GM19397 (cell line): Measurements from ENCODE around the gene FAAP20.
"Not testable (repeated sequence)": the region's sequence is repeated elsewhere in the genome, so short reads cannot be mapped to it uniquely, and the experiment has no call there.

Experiments used
- ATAC-seq: cut with Tn5 transposase; IDR thresholded peaks from one replicate; pipeline ENCODE4 v1.9.1; 2021; ENCODE audit warnings: mild to moderate bottlenecking, moderate library complexity; ENCODE audit not compliant: unreplicated experiment

FAAP20 gene

DNA sequence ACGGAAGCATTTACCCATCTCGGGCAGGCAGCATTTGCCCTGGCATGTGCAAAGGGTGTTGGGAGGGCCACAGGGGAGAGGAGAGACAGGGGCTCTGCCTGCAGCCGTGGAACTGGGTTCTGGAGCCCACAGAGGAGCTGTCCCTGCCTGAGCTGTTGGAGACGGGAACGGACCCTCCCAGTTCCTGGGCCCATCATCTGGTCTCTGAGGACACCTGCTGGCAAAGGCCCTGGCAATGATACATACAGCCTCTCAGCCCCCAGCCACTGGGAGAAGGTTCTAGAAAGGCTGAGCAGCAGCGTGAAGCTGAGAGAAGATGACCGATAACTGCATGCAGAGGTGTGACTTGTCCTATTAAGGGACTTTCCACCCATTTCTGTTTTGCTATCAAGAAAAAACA is 31.4 kb downstream of the FAAP20 start:
- ATAC-seq: no peak

DNA sequence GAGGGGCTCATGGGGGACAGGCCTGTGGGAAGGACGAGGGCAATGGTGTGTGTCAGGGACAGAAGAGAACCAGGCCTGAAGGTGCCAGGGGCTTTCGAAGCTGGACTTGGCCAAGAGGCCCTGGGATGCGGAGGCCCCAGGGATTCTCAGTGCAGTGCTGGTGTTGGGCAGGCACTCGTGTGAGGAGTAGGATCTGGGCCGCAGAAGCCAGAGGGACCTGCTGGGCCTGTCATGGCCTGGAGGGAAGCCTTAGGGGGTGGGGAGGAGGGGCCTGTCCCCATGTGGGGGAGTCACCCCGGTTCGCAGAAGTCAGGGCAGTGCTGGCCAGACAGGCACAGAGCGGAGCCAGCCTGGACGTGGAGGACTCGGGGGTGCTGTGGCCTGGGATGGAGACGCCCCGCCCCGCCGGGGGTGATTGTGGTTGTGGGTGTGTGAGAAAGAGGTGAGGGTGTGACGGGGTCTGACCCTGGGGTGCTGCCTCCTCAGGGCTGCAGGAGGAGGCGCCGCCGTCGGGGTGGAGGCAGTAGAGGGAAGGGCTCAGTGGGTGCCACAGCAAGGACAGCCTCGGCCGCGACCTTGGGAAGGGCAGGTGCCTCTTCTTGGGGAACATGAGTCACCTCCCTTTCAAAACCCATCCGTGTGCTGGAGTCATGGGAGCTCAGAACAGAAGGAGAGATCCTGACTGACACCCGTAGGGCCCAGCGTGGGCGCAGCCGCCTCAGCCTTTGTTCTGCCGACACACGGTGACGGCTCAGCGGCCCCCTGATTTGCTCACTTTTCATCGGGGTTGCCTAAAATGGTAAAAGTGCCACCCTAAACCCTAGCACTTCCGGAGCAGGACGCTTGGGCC is 33.9 kb downstream of the FAAP20 start:
- no peak for ATAC-seq

DNA sequence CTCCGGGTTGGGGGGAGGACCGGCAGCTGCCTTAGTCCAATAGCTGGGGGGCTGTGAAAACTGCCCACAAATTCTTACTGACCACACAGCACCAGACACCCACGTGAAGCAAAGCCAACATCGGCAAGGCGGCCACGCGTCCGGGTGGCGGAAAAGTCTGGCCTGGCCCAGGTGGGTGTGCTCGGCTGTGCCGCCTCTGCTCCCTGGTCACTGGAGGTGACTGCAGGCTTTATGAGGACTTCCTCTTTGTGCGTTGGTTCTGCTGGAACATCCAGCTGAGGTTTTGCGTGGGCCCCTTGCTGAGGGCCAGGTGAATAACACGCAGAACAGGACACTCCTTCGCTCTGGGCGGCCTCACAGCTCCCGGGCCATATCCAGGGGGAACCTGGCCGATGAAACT is 35.4 kb downstream of the FAAP20 start:
- no peak for ATAC-seq

DNA sequence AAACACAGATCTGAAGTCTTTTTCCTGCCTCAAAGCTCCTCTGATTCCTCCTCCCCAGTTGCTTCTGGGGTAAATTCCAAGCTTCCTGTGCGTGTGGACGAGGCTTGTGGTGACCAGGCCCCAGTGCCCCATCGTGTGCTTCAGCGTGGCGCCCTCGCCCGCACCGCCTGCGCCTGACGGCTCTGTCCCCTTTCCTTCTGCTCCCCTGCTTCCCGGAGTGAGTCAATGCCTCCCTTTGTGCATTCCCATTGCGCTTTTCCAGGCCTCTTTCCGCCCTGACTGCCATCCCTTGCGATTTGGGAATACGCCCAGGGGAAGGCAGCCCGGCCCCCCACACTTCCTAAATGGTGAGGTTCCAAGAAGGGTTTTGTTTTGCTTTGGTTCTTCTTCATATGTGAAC is 36.3 kb downstream of the FAAP20 start:
- ATAC-seq: no peak

DNA sequence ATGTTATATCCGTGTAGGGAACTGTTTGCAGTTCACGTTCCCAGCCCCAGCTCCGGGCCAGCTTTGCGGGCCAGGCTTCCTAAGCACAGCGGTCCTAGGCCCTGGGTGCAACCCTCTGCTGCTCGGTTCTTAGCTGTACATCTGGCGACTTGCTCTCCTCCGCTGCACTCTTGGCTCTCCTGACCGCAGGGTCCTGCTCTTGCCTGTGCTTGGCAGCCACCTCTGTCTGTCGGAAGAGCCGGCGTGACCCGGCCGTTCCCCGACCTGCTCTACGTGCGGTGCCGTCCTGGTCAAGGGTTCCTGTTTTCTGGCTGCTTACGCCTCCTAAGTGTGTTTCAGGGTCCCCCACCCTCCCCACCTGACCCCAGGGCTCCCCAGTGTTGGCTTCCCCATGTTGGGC is 36.7 kb downstream of the FAAP20 start:
- no peak for ATAC-seq

DNA sequence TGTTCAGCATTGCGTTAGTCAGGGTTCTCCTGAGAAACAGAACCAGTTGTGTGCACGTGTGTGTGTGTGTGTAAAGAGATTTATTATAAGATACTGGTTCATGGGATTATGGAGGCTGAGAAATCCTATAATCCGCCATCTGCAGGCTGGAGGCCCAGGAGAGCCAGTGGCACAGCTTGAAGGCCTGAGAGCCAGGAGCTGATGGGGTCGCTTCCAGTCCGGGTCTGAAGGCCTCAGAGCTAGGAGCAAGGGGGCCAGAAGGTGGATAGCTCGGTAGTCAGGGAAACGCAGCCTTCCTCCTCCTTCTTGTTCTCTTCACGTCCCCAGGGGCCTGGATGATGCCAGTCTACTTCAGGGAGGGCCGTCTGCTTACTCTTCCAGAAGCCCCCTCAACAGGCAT is 37.7 kb downstream of the FAAP20 start:
- no peak for ATAC-seq

DNA sequence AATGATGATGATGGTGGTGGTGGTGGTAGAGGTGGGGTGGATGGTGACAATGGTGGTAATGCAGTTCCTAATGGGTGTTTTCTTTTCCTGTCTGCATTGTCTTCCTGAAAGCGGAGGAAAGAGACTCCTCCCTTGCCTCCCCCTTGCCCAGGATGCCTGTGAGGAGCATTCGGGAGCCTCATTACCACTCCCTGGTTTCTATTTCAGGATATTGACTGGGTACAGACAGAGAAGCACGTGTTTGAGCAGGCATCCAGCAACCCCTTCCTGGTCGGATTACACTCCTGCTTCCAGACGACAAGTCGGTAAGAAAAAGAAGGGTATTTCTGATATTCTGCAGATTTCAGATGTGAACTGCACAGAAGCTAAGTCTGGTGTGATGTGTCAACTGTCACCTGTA is 38.8 kb downstream of the FAAP20 start:
- no peak for ATAC-seq

DNA sequence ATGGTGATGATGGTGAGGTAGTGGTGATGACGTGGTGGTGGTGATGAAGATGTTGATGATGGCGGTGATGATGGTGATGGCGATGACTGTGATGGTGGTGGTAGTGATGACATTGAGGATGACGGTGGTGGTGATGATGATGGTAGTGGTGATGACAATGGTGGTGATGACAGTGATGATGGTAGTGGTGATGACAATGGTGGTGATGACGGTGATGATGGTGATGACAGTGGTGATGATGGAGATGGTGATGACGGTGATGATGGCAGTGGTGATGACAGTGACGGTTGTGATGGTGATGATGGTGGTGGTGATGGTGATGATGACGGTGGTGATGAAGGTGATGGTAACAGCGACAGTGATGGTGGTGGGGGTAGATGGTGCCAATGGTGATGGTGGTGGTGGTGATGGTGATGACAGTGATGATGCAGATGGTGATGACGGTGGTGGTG is 39.4 kb downstream of the FAAP20 start:
- no peak for ATAC-seq

DNA sequence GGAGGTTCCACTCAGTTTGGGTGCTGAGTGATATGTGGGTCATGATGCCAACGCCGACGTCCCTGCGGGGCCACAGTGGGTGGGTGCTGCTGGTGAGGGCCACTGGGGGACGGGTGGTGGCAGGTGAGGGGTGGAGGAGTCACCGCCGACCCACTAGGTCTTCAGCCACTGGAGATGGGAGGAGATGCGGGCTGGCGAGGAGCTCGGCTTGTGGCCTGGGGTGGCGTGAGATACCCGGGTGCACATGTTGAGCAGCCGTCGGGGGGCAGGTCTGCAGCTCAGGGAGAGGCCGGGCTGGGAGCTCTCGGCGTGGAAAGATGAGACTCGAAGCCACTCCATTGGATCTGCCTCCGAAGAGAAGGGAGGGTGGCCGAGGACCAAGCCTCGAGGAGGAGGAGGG is 40.5 kb downstream of the FAAP20 start:
- ATAC-seq: no peak

DNA sequence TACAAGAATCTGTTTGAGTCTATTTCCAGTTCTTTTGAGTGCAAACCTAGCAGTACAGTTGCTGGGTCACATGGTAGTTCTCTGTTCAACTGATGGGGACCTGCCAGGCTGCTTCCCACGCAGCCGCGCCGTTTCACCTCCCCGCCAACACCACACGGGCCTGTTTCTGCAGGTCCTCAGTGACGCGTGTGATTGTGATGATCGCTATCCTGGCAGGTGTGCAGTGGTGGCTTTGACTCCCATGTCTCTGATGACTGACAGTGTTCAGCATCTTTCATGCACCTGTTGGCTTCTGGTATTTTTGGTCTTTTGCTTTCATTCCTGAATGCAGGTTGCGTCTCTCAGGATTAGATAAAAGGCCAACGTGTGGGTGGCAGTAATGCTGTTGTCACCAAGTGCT is 41.6 kb downstream of the FAAP20 start:
- ATAC-seq: no peak

DNA sequence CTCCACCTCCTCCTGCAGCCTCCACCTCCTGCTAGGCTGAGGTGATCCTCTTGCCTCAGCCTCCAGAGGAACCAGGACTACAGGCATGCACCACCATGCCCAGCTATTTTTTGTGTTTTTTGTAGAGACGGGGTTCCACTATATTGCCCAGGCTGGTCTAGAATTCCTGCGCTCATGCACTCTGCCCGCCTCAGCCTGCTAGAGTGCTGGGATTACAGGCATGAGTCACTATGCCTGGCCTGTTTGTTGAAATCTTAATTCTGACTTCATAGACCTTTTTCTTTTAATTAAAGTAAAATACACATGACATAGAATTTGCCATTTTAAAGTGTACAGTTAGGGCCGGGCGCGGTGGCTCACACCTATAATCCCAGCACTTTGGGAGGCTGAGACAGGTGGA is 42.7 kb downstream of the FAAP20 start:
- ATAC-seq: no peak

DNA sequence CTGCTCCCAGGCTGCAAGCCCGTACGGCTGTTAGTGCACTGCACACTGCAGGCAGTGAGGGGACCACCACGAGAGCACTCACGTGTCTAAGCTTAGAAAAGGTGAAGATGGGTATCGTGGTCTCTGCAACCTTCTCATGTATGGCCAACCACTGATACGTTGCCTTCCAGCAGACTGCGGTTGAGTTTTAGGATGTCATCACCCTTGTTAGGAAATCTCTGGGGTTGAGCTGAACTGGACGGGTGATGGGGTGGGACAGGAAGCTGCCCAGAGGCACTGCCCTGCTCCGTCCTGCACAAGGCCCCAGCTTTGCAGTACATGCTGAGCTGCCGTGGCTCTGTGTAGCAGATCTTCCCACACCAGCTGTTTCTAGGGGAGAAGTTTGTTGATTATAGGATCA is 43.3 kb downstream of the FAAP20 start:
- ATAC-seq: no peak

DNA sequence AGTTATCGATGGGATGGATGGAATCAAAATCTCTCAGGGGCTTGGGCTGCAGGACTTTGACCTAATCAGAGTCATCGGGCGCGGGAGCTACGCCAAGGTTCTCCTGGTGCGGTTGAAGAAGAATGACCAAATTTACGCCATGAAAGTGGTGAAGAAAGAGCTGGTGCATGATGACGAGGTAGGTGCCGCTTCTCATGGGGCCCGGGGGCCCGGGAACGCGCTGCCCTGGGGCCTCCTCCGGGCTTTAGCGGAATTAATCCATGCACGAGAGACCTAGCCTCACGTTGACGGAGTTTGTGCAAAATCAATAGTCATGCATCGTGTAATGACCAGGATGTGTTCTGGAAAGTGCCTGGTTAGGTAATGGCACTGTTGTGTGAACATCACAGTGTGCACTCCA is 43.8 kb downstream of the FAAP20 start:
- ATAC-seq: no peak

DNA sequence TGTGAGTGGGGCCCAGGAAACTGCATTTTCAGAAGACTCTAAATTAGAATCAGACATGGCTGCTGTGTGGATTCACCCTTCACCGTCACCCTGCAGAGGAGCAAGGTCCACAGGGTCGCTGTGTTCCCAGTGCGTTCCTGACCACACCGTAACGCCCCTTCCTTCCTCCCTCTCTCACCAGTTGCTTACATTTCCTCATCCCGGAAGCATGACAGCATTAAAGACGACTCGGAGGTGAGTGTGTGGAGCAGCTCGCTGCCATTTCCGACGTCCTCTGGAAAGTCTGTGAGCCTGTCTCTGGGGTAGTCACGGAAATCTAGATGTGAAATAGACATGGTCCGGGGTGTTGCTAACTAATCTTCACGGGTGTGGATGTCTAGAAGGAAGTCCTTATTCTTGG is 45.9 kb downstream of the FAAP20 start:
- no peak for ATAC-seq

DNA sequence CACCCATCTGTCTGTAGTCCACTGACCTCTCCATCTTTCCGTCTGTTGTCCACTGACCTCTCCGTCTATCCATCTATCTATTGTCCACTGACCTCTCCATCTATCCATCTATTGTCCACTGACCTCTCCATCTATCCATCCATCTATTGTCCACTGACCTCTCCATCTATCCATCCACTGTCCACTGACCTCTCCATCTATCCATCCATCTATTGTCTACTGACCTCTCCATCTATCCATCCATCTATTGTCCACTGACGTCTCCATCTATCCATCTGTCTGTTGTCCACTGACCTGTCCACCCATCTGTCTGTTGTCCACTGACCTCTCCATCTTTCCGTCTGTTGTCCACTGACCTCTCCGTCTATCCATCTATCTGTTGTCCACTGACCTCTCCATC is 46.7 kb downstream of the FAAP20 start:
- not testable (repeated sequence) for ATAC-seq

DNA sequence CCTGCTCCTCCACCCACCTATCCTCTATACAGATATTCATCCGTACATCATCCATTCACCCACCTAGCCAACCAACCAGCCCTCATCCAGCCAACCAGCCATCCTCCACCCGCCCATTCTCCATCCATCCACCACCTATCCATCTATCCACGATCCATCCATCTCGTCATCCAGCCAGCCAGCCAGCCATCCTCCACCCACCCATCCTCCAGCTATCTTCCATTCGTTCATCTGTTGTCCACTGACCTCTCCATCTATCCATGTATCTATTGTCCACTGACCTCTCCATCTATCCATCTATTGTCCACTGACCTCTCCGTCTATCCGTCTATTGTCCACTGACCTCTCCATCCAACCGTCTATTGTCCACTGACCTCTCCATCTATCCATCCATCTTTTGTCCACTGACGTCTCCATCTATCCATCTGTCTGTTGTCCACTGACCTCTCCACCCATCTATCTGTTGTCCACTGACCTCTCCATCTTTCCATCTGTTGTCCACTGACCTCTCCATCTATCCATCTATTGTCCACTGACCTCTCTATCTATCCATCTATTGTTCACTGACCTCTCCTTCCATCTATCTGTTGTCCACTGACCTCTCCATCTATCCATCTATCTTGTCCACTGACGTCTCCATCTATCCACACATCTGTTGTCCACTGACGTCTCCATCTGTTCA is 47.6 kb downstream of the FAAP20 start:
- ATAC-seq: no peak

DNA sequence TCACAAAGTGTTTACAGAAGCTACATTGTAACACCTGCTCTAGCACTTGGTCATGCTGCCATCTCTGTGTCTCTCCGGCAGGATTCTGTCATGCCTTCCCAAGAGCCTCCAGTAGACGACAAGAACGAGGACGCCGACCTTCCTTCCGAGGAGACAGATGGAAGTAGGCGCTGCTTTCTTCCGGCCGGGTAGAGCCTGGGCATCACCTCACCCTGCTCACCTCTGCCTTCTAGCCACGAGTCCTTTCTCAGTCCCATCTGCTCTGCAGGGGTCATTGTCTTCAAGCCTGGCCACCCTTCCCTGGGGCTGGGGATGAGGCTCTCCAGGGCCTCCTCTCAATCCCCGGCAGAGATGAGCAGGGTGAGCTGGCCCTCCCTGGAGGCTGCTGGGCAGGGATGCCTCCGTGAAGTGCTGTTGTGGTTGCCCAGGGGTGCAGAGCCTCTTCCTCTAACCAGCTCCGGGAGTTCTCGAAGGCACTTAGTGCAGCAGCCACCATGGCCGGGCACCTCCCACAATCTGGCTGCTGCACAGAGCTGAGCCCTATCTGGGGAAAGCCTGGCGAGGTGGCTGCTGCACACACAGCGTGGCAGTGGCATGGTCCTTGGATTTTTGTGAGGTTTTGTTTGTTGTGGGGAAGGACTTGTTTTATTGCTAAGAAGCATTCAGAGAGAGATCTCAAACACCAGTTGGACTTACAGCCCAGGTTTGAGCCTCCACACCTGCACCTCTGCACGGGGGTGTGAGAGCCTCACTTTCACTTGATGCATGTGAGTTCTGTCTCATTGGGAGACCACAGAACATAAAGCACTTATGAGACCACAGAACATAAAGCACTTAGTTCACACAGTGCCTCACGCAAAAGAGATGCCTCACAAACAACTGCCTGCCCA is 48.4 kb downstream of the FAAP20 start:
- no peak for ATAC-seq

DNA sequence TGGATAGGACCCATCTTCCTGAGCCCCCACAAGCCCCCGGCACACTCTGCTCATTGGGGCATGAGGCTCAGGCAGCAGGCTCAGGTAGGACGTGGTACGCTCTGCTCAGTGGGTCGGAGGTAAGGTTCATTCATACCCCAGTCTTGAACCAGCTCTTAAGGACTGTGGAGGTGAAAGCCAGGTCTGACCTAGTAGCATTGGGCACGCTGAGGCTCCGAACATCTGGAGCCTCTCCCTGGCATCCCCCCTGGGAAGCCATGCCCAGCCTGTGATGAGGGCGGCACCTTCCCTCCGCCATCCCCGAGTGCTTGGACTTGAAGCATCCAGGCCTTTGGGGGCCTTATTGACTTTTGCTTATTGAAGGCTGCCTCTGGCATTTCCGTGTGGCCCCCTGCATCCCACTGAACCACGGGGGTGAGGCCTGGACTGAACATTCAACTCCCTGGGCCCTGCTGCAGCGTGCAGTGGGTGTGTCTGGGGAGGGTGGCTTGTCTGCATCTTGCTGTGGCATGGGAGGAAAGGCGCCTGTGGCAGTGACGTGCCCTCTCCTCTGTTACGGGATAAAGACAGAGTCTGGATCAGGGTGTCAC is 50.0 kb downstream of the FAAP20 start:
- ATAC-seq: no peak

DNA sequence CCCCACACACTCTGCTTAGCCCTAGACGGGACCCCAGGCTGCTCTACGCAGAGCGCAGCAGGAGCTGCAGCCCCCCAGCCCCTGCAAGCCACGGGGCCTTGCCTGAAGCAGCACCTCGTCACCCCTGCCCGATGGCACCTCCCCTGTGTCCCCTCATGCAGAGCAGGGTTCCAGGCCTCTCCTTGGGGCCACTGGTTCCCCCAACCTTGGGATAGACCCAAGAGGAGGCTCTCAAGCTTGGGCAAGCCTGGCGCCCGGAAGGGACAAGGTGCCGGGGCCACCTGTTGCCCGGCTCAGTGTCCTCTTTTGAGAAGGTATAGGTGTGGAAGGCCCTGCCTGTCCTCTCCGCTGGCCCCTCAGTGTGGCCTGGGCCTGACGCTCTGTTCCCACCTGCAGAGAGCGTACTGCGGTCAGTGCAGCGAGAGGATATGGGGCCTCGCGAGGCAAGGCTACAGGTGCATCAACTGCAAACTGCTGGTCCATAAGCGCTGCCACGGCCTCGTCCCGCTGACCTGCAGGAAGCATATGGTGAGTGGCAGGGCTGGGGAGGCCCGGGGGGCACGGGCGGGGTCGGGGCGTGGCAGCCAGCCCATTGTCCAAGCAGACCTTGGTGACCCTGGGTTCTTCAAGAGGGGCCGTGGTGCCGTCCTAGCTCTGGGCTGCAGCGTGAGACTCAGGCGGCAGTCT is 50.6 kb downstream of the FAAP20 start:
- ATAC-seq: no peak

DNA sequence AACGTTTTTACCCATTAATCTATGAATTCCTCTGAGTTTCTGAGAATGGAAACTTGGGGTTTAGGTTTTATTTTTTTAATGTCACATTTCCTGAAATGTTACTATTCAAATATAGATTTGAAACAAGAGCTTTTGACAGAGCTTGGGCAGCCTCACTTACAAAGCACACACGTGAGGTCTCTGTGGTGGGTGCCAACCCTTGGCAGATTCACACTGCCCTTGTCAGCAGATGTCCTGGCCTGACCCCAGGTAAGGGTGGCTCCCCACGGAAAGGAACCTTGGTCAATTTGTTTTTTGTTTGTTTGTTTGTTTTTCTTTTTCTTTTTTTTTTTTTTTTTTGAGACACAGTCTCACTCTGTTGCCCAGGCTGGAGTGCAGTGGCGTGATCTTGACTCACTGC is 53.5 kb downstream of the FAAP20 start:
- no peak for ATAC-seq
